Cortex of kidney (tissue), 1 donor: ENCODE results near the gene ZCCHC8.
"Not testable (repeated sequence)": the region's sequence is repeated elsewhere in the genome, so short reads cannot be mapped to it uniquely, and the experiment has no call there.

Experiments used
- DNase-seq: peaks from one replicate; lab custom pipeline; 2025; lab: John Stamatoyannopoulos, UW

The ZCCHC8 gene

GRCh38 chr12:122471324-122472226 is 29.2 kb downstream of the ZCCHC8 start:
- no peak for DNase-seq

DNA sequence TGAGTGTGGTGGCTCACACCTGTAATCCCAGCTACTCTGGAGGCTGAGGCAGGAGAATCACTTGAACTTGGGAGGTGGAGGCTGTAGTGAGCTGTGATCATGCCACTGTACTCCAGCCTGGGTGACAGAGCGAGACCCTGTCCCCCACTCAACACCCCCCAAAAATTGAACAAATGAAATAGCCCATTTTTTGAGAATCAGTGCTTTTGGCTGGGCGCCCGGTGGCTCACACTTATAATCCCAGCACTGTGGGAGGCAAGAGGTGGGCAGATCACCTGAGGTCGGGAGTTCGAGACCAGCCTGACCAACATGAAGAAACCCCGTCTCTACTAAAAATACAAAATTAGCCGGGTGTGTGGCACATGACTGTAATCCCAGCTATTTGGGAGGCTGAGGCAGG is 30.2 kb downstream of the ZCCHC8 start:
- not testable (repeated sequence) for DNase-seq

- not testable (repeated sequence) for DNase-seq
These were observed 30.9 kb downstream of the ZCCHC8 start for GRCh38 chr12:122469856-122470255.

DNA sequence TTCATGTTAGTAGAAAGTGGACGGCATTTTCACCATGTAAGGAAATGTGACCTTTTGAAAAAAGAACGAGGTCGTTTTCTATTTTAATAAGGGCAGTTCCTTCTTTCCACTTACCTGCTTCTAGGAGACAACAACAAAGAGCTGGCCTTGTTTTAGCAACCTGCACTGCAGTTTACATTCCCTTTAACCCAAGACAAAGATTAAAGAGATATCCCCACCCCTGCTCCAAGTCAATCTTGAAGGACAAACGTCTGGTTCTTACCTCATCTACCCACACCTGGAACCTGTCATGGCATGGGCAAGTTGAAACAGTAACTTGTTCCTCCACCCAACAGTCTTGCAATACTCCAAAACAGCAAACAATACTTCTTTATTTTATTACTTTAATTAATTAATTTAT is 32.7 kb downstream of the ZCCHC8 start:
- no peak for DNase-seq

GRCh38 chr12:122464317-122465042 is 36.3 kb downstream of the ZCCHC8 start:
- not testable (repeated sequence) for DNase-seq

- no peak for DNase-seq
These were observed 40.1 kb downstream of the ZCCHC8 start for GRCh38 chr12:122460641-122461040.

DNA sequence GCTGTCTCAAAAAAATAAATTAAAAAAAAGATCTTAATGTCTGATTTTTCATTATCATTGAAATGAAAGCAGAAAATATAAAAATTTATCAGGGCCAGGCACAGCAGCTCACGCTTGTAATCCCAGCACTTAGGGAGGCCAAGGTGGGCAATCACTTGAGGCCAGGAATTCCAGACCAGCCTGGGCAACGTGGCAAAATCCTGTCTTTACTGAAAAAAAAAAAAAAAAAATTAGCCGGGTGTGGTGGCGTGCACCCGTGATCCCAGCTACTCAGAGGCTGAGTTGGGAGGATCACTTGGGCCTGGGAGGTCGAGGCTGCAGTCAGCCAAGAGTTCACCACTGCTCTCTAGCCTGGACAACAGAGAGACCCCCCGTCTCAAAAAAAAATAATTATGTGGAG is 40.7 kb downstream of the ZCCHC8 start:
- DNase-seq, result no peak

- no peak for DNase-seq
These were observed 41.5 kb downstream of the ZCCHC8 start for GRCh38 chr12:122459211-122459610.

DNA sequence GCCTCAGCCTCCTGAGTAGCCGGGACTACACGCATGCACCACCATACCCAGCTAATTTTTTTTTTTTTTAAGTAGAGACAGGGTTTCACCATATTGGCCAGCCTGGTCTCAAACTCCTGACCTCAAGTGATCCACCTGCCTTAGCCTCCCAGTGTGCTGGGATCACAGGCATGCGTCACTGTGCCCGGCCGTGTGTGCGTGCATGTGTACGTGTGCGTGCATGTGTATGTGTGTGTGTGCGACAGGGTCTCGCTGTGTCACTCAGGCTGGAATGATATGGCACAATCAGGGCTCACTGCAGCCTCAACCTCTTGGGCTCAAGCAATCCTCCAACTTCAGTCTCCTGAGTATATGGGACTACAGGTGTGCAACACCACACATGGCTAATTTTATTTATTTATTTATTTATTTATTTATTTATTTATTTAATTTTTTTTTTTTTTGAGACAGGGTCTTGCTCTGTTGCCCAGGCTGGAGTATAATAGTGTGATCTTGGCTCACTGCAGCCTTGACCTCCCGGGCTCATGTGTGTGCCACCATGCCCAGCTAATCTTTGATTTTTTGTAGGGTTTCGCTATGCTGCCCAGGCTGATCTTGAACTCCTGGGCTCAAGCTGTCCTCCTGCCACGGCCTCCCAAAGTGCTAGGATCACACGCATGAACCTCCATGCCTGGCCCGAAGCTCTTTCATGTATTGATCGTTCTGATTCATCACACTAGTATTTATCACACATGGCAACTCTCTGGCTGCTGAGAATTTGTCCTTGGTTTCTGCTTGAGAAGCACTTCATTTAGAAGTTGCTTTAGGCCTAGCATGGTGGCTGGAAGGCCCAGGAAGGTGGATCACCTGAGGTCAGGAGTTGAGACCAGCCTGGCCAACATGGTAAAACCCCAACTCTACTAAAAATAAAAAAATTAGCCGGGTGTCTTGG is 42.4 kb downstream of the ZCCHC8 start:
- DNase-seq, result no peak

DNA sequence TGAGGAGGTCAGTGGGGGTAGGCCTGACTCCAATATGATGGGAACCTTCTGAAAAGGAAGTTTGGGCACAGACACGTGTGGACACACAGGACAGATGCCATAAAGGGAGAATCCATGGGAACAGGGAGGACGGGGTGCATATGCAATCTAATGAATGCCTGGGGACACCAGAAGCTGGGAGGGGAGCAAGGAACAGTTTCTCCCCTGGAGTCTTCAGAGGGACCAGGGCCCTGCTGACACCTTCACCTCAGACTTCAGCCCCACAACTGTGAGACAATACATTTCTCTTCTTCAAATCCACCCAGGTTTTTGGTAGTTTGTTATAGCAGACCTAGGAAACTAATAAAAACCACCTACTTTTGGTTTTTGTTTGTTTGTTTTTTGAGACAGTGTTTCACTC is 43.1 kb downstream of the ZCCHC8 start:
- no peak for DNase-seq

DNA sequence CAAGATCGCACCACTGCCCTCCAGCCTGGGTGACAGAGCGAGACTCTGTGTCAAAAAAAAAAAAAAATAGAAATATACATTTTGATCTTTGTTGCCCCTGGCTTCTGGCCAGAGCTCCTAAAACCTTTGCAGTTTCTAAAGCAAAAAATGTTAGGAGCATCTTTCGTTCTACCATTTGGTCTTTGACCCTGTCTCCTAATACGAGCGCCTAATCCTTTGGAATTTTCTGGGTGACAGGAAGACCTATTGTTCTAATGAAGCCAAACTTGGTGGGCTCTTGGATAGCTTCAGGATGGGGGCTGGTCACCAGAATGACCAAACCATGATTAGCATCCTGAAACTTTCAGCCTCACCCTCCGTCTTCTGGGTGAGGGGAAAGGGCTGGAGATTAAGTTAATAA is 46.0 kb downstream of the ZCCHC8 start:
- DNase-seq, result no peak

GRCh38 chr12:122454250-122454721 is 46.4 kb downstream of the ZCCHC8 start:
- DNase-seq, result no peak

GRCh38 chr12:122452701-122453285 is 47.9 kb downstream of the ZCCHC8 start:
- DNase-seq, result no peak

DNA sequence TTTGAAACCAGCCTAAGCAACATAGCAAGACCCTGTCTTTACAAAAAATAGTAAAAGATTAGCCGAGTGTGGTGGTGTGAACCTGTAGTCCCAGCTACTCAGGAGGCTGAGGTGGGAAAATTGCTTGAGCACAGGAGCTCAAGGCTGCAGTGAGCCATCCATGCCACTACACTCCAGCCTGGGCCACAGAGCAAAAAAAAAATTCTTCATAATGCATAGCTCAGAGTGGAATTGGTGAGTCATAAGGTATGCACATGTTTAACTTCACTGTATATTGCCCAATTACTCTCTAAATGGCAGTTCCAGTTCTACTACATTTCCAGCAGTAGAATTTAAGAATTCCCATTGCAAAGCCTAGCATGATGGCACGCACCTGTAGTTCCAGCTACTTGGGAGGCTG is 51.4 kb downstream of the ZCCHC8 start:
- DNase-seq, result no peak

- DNase-seq, result not testable (repeated sequence)
These were observed 52.9 kb downstream of the ZCCHC8 start for GRCh38 chr12:122447825-122448224.

DNA sequence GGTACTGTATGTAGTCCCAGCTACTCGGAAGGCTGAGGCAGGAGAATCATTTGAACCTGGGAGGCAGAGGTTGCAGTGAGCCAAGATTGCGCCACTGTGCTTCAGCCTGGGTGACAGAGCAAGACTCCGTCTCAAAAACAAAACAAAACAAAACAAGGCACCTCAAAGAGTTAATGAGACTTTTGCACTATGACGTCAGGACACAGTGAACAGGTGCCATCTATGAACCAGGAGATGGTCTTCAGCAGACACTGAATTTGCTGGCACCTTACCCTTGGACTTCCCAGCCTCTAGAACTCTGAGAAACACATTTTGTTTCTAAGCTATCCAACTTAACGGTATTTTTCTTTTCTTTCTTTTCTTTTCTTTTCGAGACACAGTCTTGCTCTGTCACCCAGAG is 54.3 kb downstream of the ZCCHC8 start:
- DNase-seq, result not testable (repeated sequence)

GRCh38 chr12:122444071-122444470 is 56.7 kb downstream of the ZCCHC8 start:
- not testable (repeated sequence) for DNase-seq

- not testable (repeated sequence) for DNase-seq
These were observed 61.9 kb downstream of the ZCCHC8 start for GRCh38 chr12:122438822-122439221.

DNA sequence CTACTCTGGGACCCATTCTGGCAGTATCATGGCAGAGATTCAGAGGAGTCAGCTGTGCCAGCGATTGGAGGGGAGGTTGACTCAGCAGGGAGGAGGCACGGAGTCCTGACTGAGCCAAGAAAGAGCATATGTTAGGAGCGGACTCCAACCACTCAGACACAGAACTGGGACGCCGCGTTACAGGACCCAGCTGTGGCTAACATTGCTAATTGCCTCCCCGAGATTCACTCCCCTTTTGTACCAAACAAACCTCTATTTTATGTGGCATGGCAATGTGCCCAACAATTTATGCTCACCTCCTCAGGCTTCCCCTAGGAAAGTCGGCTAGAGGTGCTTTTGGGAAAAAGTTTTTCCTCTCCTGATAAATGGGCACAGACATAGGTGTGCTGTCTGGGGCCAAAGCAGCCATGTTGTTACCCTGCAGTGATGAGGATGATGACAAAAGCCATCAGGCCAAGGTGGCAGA is 63.0 kb downstream of the ZCCHC8 start:
- no peak for DNase-seq

- DNase-seq, result no peak
These were observed 65.5 kb downstream of the ZCCHC8 start for GRCh38 chr12:122435186-122435585.

- DNase-seq, result not testable (repeated sequence)
These were observed 71.7 kb downstream of the ZCCHC8 start for GRCh38 chr12:122429043-122429442.
